Gastrocnemius medialis (tissue), 4 donors: ENCODE measurements around the gene CGNL1. TPM values are rescaled to one million over a fixed set of nuclear protein-coding genes. Genes with fewer than 3 reads are reported as not detected.

Source experiments
- ATAC-seq, 2 donors: fragments of 150-250 bp; one replicate each; pipeline ENCODE4 v1.9.1; 2016
- DNase-seq, 2 donors: peaks; one replicate each; pipeline ENCODE4 v3.0.0-alpha.2; 2019
- H3K27ac ChIP-seq, 4 donors: fragments of 200-600 bp; sonication (generic); 1 replicate in 1 of 4; 2 replicates in 3 of 4; pipeline ENCODE4 v1.5.1; 2016 to 2018; ENCODE audit warnings: mild to moderate bottlenecking in 2 of 4, moderate library complexity in 1 of 4
- H3K27me3 ChIP-seq, 3 donors: fragments of 200-600 bp; sonication (generic) in 2 of 3; 1 replicate in 1 of 3; 2 replicates in 2 of 3; pipeline versions ENCODE4 v1.5.1 to v1.6.0; 2016 to 2019; ENCODE audit warnings: mild to moderate bottlenecking in 1 of 3, moderate library complexity in 1 of 3
- H3K36me3 ChIP-seq, 2 donors: fragments of 200-600 bp; sonication (generic) in 1 of 2; one replicate each; pipeline ENCODE4 v1.5.1; 2017 to 2018
- H3K4me1 ChIP-seq, 2 donors: fragments of 200-600 bp; sonication (generic) in 1 of 2; one replicate each; pipeline ENCODE4 v1.5.1; 2016 to 2017; ENCODE audit warnings: mild to moderate bottlenecking in 2 of 2
- H3K4me3 ChIP-seq, 4 donors: fragments of 200-600 bp; sonication (generic) in 3 of 4; 1 replicate in 1 of 4; 2 replicates in 3 of 4; pipeline ENCODE4 v1.5.1; 2016 to 2019; ENCODE audit warnings: mild to moderate bottlenecking in 2 of 4
- H3K9me3 ChIP-seq, 3 donors: fragments of 200-600 bp; sonication (generic) in 2 of 3; 1 replicate in 1 of 3; 2 replicates in 2 of 3; pipeline ENCODE4 v1.5.1; 2016 to 2019
- POLR2A ChIP-seq, 2 donors: fragments of 450-650 bp; IDR thresholded peaks; one replicate each; pipeline ENCODE4 v1.6.1; 2017; ENCODE audit warnings: antibody characterized with exemption in 2 of 2, mild to moderate bottlenecking in 2 of 2, moderate library complexity in 2 of 2
- in situ Hi-C, 4 donors: fragments of 200-750 bp; cut with MboI; loops; one replicate each; pipeline versions ENCODE4 v1.15.0 to v1.8.0; 2017; ENCODE audit warnings: low sequenced_read_pairs in 4 of 4
- intact Hi-C: fragments of 100-400 bp; cut with DNase I; formaldehyde crosslinking; loops from one replicate; pipeline ENCODE4 v1.15.1; 2023; ENCODE audit warnings: low total_unique reads
- total RNA-seq, 4 donors: library from RNA; depleted of rRNA; stranded (reverse); fragments of >200 nt; gene quantifications; one replicate each; pipeline versions ENCODE4 v1.1.0 to v1.2.3, GENCODE V29; 2016
- TF ChIP-seq, protein P1 (sequence below), 5 experiments: fragments of 450-650 bp in 3 of 5; fragments of 200-600 bp in 2 of 5; sonication (generic) in 2 of 5; IDR thresholded peaks in 4 of 5; conservative IDR thresholded peaks in 1 of 5; 1 replicate in 4 of 5; 2 replicates in 1 of 5; pipeline ENCODE4 v1.5.1; 2016 to 2019; ENCODE audit warnings: antibody characterized with exemption in 5 of 5, mild to moderate bottlenecking in 3 of 5, moderate library complexity in 3 of 5

CGNL1 gene
- total RNA-seq, 4 donors from 2014 or later = 0.15 to 0.85 (median 0.49) TPM

- peak in 1 of 2 donors; percentile 33 for ATAC-seq
- Histone ChIP-seq H3K27ac (peak overlapping the region; percentile 47 to 75 (median 59)), H3K36me3 (no peaks in the 10 kb centered on the region), H3K9me3 (no peaks in the 10 kb centered on the region), H3K27me3 (no peaks in the 10 kb centered on the region), H3K4me1 (peaks cover 13 to 33% of the 10 kb centered on the region in 2 donors), H3K4me3 (no peak overlapping the region)
- TF ChIP-seq, protein P1, sequence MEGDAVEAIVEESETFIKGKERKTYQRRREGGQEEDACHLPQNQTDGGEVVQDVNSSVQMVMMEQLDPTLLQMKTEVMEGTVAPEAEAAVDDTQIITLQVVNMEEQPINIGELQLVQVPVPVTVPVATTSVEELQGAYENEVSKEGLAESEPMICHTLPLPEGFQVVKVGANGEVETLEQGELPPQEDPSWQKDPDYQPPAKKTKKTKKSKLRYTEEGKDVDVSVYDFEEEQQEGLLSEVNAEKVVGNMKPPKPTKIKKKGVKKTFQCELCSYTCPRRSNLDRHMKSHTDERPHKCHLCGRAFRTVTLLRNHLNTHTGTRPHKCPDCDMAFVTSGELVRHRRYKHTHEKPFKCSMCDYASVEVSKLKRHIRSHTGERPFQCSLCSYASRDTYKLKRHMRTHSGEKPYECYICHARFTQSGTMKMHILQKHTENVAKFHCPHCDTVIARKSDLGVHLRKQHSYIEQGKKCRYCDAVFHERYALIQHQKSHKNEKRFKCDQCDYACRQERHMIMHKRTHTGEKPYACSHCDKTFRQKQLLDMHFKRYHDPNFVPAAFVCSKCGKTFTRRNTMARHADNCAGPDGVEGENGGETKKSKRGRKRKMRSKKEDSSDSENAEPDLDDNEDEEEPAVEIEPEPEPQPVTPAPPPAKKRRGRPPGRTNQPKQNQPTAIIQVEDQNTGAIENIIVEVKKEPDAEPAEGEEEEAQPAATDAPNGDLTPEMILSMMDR (IDR thresholded peaks at IDR 0.05 in 4 of 5, conservative IDR thresholded peaks at IDR 0.05 in 1 of 5) = no peak
- no peak for TF ChIP-seq POLR2A (IDR thresholded peaks at IDR 0.05)
- in situ Hi-C loops = no loop called here
- DNase-seq = no peak
- intact Hi-C loops = no loop called here
Observed at GRCh38 chr15:57596978-57597377, 220.7 kb downstream of the CGNL1 start.

DNA sequence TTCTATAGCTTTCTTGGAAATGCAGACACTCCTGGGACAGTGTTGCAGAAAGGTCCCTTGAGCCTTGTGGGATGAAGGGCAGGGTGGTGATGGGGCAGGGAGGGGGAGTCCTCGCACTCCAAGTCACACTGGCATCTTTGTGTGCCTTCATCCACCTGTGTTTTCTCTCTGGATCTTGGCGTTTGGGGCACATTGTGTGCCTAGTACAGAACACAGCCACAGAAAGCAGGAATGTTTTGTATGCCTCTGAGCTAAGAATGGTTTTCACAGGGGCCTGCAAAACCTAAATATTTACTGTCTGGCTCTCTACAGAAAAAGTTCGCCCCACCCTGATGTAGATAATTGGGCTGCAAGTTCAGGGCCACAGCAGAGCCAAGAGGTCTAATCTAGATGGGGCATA, 221.1 kb downstream of the CGNL1 start:
- Histone ChIP-seq H3K27ac (peak overlapping the region in 2 of 4 donors; percentile 47 to 75), H3K36me3 (no peaks in the 10 kb centered on the region), H3K9me3 (no peaks in the 10 kb centered on the region), H3K4me3 (no peak overlapping the region), H3K4me1 (peaks cover 13 to 33% of the 10 kb centered on the region in 2 donors), H3K27me3 (no peaks in the 10 kb centered on the region)
- intact Hi-C loops = no loop called here
- DNase-seq = no peak
- no peak for ATAC-seq
- TF ChIP-seq, protein P1 (IDR thresholded peaks at IDR 0.05 in 4 of 5, conservative IDR thresholded peaks at IDR 0.05 in 1 of 5) = no peak
- no peak for TF ChIP-seq POLR2A (IDR thresholded peaks at IDR 0.05)
- in situ Hi-C loops = no loop called here

GRCh38 chr15:57598346-57598745, 222.0 kb downstream of the CGNL1 start:
- no peak for ATAC-seq
- TF ChIP-seq, protein P1 (IDR thresholded peaks at IDR 0.05 in 4 of 5, conservative IDR thresholded peaks at IDR 0.05 in 1 of 5) = no peak
- no peak for TF ChIP-seq POLR2A (IDR thresholded peaks at IDR 0.05)
- no peak for DNase-seq
- intact Hi-C loops (no loop called here), in situ Hi-C loops (no loop called here)
- peaks cover 13 to 33% of the 10 kb centered on the region in 2 donors for H3K4me1 ChIP-seq
- no peaks in the 10 kb centered on the region for H3K27me3 ChIP-seq
- no peaks in the 10 kb centered on the region for H3K36me3 ChIP-seq
- peak overlapping the region in 2 of 4 donors; percentile 36 to 46 for H3K27ac ChIP-seq
- H3K9me3 ChIP-seq = no peaks in the 10 kb centered on the region
- no peak overlapping the region for H3K4me3 ChIP-seq

DNA sequence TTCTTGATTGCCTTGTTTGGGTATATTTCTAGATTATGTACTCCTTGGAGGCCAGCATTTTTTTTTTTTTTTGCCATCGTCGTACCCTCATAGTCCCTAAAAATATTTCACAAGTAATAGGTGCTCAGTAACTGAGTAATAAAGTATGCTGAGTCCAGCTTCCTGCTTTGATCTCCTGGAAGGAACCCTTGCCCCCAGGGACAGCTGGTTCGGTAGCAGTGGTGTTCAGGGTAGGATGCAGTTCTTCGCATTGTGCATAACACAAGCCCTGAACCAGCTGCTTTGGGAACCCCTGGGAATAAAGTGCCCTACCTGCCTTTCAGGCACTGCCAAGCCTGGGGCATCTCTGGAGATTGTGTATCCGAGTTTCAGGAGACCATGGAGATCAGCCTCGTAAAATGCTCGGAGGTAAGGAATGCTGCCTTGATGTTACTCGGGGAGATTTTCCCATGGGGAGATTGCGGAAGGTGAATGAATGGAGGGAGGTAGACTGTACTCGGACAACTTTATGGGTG, 223.0 kb downstream of the CGNL1 start:
- in situ Hi-C loops = no loop called here
- Histone ChIP-seq H3K4me3 (no peak overlapping the region), H3K36me3 (no peaks in the 10 kb centered on the region), H3K4me1 (peaks cover 13 to 32% of the 10 kb centered on the region in 2 donors), H3K27me3 (no peaks in the 10 kb centered on the region), H3K9me3 (no peaks in the 10 kb centered on the region), H3K27ac (peak overlapping the region in 1 of 4 donors; percentile 36)
- no peak for DNase-seq
- no peak for ATAC-seq
- no peak for TF ChIP-seq POLR2A (IDR thresholded peaks at IDR 0.05)
- TF ChIP-seq, protein P1 (IDR thresholded peaks at IDR 0.05 in 4 of 5, conservative IDR thresholded peaks at IDR 0.05 in 1 of 5) = no peak
- intact Hi-C loops = no loop called here

GRCh38 chr15:57600197-57600596, 223.9 kb downstream of the CGNL1 start:
- H3K27me3 ChIP-seq = no peaks in the 10 kb centered on the region
- in situ Hi-C loops (no loop called here), intact Hi-C loops (no loop called here)
- DNase-seq (no peak), ATAC-seq (no peak)
- no peaks in the 10 kb centered on the region for H3K36me3 ChIP-seq
- no peak overlapping the region for H3K4me3 ChIP-seq
- no peaks in the 10 kb centered on the region for H3K9me3 ChIP-seq
- TF ChIP-seq POLR2A (IDR thresholded peaks at IDR 0.05) = no peak
- TF ChIP-seq, protein P1 (IDR thresholded peaks at IDR 0.05 in 4 of 5, conservative IDR thresholded peaks at IDR 0.05 in 1 of 5) = no peak
- peaks cover 9 to 24% of the 10 kb centered on the region in 2 donors for H3K4me1 ChIP-seq
- no peak overlapping the region for H3K27ac ChIP-seq
